Kidney epithelial cell (primary cell): ENCODE measurements around the gene ANK3. TPM values are rescaled to one million over a fixed set of nuclear protein-coding genes. Genes with fewer than 3 reads are reported as not detected.

Source experiments
- DNase-seq: peaks from one replicate; pipeline ENCODE4 v3.0.0-alpha.2; 2010; ENCODE audit warnings: low read depth
- H3K27me3 ChIP-seq: 2 replicates; pipeline ENCODE4 v1.6.0; 2011; ENCODE audit warnings: low read length; ENCODE audit not compliant: control insufficient read depth, insufficient read depth
- H3K36me3 ChIP-seq: 2 replicates; pipeline ENCODE4 v1.5.1; 2011; ENCODE audit warnings: low read length; ENCODE audit not compliant: control insufficient read depth, insufficient read depth
- H3K4me3 ChIP-seq: 2 replicates; pipeline ENCODE4 v1.5.1; 2011; ENCODE audit warnings: low read depth, mild to moderate bottlenecking, control low read depth, low read length
- CTCF ChIP-seq: IDR thresholded peaks from 2 replicates; pipeline ENCODE4 v1.5.1; 2011; ENCODE audit warnings: mild to moderate bottlenecking, moderate library complexity, low read length, control low read depth, inconsistent platforms; ENCODE audit not compliant: insufficient read depth, poor library complexity, severe bottlenecking
- total RNA-seq: library from RNA; depleted of rRNA; stranded (reverse); fragments of >200 nt; gene quantifications from 2 replicates; pipeline ENCODE4 v1.2.3, GENCODE V29; 2015

The ANK3 gene
- total RNA-seq, 1 donor from 2014 or later, result 14.8 TPM

GRCh38 chr10:60197206-60197605 is 192.5 kb downstream of the ANK3 start:
- Histone ChIP-seq H3K27me3 (no peaks in the 10 kb centered on the region), H3K36me3 (no peaks in the 10 kb centered on the region), H3K4me3 (no peak overlapping the region)
- no peak for TF ChIP-seq CTCF
- DNase-seq, result no peak

GRCh38 chr10:60194421-60194820 is 195.3 kb downstream of the ANK3 start:
- Histone ChIP-seq H3K36me3 (no peaks in the 10 kb centered on the region), H3K27me3 (no peaks in the 10 kb centered on the region), H3K4me3 (no peak overlapping the region)
- no peak for TF ChIP-seq CTCF
- no peak for DNase-seq

- Histone ChIP-seq H3K4me3 (no peak overlapping the region), H3K36me3 (no peaks in the 10 kb centered on the region), H3K27me3 (no peaks in the 10 kb centered on the region)
- DNase-seq, result no peak
- no peak for TF ChIP-seq CTCF
Measured at GRCh38 chr10:60192946-60193345, 196.7 kb downstream of the ANK3 start.

GRCh38 chr10:60189861-60190475 is 199.7 kb downstream of the ANK3 start:
- TF ChIP-seq CTCF, result no peak
- Histone ChIP-seq H3K4me3 (no peak overlapping the region), H3K27me3 (no peaks in the 10 kb centered on the region), H3K36me3 (no peaks in the 10 kb centered on the region)
- DNase-seq, result no peak

GRCh38 chr10:60188548-60188947 is 201.1 kb downstream of the ANK3 start:
- Histone ChIP-seq H3K4me3 (no peak overlapping the region), H3K27me3 (no peaks in the 10 kb centered on the region), H3K36me3 (no peaks in the 10 kb centered on the region)
- no peak for DNase-seq
- no peak for TF ChIP-seq CTCF

- no peaks in the 10 kb centered on the region for H3K36me3 ChIP-seq
- TF ChIP-seq CTCF, result no peak
- H3K4me3 ChIP-seq, result no peak overlapping the region
- DNase-seq, result no peak
- H3K27me3 ChIP-seq, result no peaks in the 10 kb centered on the region
Measured at GRCh38 chr10:60187691-60188090, 202.0 kb downstream of the ANK3 start.
